MV-4-11 (cell line): Measurements from ENCODE around the gene TMEM8B.

Source experiments
- DNase-seq: peaks from one replicate; lab custom pipeline; 2025; lab: John Stamatoyannopoulos, UW

Gene TMEM8B, protein sequence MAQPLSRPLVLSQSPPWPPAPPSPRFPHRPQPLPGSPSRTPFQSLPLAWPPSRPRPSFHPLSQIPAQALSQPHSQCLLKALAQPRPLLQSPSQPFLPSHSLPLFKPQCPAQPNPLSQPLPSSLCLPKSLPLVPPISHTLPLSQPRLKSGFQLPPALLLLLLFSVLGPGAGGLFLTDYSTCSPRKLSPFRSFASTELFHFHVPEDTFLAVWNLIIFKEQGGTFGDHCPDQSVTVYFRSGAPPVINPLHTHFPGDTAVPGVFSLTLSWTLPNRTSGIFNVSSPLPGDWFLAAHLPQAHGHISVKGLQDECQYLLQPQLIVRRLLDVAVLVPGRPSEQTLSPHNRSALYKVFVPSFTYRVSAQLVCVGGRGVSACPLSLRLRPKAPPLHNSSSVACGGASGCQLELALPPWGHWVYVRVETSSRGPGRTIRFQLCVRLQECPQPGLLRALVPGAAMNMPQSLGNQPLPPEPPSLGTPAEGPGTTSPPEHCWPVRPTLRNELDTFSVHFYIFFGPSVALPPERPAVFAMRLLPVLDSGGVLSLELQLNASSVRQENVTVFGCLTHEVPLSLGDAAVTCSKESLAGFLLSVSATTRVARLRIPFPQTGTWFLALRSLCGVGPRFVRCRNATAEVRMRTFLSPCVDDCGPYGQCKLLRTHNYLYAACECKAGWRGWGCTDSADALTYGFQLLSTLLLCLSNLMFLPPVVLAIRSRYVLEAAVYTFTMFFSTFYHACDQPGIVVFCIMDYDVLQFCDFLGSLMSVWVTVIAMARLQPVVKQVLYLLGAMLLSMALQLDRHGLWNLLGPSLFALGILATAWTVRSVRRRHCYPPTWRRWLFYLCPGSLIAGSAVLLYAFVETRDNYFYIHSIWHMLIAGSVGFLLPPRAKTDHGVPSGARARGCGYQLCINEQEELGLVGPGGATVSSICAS

DNA sequence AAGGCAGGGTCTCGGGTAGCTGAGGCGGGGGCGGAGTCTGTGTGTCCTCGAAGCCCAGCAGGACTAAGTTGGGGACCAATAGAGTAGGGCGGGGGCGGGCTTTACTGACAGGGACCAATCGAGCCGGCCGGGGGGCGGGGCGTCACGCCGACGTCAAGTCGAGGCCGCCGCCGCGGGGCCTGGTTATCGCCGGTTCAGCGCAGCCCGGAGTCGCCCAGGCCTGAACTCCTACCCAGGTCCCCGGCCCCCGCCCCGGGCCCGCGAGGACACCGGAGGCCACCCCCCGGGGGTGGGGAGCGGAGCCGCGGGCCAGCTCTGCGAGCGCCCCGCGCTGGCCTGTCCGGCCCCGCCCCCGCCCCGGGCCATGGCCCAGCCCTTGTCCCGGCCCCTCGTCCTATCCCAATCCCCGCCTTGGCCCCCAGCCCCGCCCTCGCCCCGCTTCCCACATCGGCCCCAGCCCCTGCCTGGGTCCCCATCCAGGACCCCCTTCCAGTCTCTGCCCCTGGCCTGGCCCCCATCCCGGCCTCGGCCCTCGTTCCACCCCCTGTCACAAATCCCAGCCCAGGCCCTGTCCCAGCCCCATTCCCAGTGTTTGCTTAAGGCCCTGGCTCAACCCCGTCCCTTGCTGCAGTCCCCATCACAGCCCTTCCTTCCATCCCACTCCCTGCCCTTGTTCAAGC is at the start of gene TMEM8B:
Gene TMEM8B (plus strand): TSS at position 145 of the 680 bp plus-strand sequence. CDS start 220 bp downstream, at position 365.
- DNase-seq: peak; percentile 74

DNA sequence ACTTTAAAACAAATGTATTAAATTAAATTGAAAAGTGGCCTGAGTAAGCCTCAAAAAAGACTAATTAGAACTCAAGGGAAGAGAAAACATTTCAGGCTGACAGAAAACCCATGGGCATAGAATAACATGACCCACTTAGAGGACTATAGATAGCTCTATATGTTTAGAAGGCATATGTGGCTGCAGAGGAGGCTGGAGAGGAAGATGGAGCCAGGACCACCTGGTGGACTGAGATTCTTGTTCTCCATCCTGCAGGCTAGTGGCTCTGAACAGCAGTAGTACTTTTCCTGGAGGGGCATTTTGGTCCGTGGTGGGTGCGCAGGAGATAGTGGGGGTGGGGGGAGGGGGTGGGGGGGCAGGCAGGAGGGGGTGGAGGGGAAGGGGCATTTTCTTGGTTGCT is 48.0 kb upstream of the TMEM8B start:
- no peak for DNase-seq

DNA sequence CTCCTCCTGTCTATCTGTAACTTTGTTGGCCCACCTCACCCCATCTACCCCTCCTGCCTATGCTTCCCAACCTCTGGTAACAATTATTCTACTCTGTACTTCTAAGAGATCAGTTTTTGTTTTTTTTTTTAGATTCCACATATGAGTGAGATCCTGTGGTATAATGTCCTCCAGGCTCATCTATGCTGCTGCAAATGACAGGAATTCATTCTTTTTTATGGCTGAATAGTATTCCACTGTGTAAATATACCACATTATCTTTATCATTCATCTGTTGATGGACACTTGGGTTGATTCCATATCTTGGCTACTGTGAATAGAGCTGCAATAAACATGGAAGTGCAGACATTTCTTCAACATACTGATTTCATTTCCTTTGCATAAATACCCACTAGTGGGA is 45.6 kb upstream of the TMEM8B start:
- DNase-seq: no peak

DNA sequence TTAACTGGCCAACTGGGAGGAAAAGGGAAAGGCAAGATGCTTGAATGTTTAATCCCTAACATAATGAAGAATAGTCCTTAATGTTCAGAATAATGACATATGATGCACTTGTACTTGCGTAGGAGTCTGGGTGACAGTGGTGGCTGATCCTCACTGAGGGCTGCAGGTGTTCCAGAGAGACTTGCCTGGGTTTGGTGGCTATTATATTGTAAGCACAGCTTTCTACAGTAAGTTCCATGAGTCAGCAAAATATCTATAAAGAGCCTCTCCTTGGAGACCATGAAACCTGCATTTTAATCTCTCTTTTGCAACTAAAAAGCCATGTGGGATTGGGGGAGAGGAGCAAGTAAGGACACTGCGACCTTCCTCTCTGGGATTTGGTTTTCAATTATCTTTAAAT is 39.5 kb upstream of the TMEM8B start:
- no peak for DNase-seq

DNA sequence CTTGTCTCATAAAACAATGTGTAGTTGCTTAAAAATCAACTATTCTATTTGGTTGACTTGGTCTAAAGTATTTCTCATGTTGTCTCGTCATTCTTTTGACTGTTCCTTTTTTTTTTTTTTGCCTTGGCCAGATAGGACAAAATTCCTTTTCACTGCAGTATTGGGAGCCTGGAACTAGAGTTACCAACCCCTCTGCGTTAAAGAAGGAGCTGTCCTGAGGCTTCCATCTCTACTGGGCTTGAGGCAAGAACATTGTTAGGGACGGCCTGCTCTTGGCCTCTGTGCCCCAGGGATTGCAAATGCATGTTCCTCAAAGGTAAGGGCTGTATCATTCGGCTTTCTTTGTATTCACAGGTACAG is 39.0 kb upstream of the TMEM8B start:
- no peak for DNase-seq

DNA sequence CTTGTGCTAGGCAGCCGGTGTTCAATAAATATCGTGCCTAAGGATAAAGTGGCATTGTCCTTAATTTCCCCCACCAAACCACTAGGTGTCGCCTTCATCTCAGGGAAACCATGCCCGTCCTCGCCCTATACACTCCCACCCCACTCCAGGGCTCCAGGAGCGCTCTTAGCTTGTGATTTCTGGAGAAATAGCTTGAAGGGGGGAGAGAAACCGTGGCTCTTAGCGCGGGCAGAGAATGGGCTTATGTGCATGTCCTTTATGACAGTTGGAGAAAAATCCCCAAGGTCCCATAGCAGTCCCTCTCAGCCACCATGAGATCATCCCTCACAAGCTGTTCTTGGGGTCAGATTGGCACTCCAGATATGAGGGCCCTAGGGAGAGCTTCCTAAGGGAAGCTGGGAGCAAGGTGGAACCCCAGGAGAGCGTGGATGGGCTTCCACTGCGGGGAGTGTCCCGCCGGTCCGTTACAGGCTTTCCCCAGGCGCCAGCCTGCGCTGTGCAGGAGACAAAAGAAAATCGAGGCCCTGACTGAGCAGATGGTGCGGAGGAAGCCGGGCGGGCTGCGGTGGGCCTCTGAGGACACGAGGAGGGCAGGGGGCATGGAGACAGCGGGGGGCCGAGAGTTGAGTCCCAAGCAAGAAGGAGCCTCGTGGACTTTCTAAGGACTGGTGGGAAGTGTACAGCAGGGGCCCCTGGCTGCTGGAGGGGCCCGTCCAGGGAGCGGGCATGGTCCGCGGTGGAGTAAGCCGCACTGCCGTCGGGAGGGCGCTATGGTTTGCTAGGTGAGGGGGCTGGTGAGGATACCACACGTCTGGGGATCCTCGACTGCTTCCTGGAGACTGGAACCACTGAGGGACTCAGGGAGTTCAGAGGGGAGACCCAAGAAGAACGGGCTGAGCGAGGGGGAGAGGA is 38.4 kb upstream of the TMEM8B start:
- DNase-seq: peak; percentile 39

DNA sequence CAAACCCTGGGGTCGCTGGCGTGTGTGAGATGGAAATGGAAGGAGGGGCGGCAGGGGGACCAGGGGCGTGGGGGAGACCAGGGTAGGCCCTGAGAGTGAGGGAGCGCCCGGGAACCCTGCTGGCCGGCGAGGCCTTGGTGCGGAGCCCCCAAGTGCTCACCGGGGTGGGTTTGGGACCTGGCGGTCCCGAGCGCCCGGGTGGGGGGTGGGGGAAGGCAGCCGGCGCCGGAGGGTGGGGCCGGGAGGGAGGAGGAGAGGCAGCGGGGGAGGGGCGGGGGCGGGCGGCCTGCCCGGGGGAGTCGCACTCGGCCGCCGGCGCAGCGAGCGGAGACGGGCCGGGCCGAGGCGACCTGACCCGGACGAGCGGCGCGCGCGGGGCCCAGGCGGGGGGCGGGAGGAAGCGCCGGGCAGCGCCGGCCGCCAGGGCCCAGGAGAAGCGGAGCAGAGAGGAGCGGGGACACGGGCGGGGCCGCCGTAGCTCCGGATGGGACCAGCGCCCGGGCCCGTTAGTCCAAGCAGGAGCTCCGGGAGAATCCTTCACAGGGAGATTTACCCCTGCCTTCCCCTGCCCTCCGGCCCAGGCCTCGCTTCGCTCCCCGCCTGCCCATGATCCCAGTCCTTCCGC is 37.6 kb upstream of the TMEM8B start, which contains the start of gene NPR2:
Gene NPR2 (plus strand): TSS at position 295 of the 625 bp plus-strand sequence. CDS start 818 bp downstream, outside the sequence.
- DNase-seq: no peak

DNA sequence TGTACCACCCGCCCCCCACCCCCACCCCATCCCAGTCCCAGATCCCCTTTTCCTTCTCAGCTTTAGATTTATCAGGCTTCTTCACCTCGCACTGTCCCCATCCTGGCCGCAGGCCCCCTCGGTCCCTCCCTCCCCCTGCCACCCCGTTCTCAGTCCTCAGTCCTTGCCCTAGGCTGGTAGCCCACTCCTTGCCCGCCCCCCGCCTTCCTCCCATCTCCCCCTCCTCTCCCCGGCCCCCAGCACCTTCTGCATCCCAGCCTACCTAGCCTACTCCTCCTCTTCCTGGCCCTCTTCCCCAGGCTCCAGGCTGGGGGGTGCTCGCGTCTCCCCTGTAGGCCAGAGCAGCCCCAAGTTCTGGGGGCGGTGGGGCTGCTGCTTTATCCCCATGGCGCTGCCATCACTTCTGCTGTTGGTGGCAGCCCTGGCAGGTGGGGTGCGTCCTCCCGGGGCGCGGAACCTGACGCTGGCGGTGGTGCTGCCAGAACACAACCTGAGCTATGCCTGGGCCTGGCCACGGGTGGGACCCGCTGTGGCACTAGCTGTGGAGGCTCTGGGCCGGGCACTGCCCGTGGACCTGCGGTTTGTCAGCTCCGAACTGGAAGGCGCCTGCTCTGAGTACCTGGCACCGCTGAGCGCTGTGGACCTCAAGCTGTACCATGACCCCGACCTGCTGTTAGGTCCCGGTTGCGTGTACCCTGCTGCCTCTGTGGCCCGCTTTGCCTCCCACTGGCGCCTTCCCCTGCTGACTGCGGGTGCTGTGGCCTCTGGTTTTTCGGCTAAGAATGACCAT is 36.8 kb upstream of the TMEM8B start:
- no peak for DNase-seq

DNA sequence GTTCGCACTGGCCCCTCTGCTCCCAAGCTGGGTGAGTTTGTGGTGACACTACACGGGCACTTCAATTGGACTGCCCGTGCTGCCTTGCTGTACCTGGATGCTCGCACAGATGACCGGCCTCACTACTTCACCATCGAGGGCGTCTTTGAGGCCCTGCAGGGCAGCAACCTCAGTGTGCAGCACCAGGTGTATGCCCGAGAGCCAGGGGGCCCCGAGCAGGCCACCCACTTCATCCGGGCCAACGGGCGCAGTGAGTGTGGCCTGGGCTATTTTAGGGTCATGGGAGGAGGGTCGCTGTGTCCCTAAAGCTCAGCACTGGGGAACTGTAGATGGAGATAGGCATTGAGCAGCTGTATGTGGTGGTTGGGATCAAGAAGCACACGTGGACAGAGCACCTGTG is 36.2 kb upstream of the TMEM8B start:
- no peak for DNase-seq

DNA sequence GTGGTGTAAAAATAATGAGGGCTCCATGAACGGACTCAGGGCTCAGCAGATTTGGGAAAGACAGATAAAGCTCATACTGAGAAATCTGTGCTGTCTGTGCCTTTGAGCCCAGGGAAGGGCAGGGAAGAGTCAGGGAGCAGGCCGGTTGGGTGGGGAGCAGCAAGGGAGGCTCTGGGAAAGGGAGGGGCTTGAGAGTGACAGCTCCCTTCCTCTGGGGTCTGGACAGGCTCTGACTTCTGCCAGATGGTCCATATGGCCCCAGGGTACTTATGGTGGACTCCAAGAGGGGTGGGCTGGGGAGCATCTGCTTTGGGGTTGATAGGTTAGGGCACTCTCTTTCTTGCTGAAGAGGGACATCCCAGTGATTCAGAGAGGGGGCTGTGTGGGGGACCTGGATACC is 35.6 kb upstream of the TMEM8B start:
- DNase-seq: no peak

DNA sequence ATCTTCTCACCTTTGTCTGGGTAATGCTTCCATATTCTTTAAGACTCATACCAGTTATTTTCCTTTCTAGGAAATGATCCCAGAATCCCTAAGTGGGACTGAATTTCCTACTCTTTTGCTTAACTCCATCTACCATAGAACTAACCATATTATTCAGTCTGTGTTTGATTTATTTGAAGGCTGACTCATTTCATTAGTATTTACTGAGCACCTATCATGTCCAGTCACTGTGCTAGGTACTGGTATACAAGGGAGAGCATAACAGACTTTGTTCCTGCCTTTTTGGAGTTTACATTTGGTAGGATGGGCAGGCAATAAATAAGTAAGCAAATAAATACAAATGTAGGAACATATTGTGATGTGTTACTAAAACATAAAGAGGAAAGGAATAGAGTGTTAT is 33.3 kb upstream of the TMEM8B start:
- DNase-seq: no peak

DNA sequence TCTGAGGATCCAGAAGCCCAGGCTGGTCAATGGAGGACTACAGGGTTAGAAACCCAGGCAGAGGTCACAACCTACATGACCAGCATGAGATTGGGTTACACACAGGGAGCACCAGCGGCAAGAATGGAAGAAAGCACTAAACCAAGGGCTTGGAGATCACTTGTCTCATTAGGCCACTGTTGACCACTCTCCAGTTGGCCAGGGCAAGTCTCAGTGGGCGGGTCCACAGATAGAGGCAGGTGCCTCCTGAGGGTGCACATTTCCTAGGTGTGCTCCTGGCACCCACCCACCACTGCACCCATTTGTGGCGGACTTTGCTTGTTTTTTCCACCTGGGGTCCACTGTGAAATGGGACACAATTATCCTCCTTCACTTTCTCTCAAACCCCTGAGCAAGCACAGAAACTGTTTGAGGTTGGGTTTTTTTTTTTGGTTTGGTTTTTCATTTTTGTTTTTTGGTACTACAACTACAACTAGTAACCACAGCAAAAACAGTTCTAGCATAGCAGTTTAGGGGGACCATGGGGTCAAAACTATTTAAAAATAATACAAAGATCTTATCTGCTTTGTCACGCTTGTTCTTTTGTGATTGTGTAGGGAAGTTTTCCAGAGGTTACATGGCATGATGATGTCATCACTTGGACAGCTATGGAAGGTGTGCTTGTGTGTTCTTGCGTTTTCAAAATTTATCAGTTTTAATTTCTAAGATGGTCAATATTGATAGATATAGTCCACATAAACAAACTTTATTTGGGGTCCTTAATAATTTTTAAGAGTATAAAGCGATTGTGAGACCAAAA is 31.5 kb upstream of the TMEM8B start:
- DNase-seq: no peak

DNA sequence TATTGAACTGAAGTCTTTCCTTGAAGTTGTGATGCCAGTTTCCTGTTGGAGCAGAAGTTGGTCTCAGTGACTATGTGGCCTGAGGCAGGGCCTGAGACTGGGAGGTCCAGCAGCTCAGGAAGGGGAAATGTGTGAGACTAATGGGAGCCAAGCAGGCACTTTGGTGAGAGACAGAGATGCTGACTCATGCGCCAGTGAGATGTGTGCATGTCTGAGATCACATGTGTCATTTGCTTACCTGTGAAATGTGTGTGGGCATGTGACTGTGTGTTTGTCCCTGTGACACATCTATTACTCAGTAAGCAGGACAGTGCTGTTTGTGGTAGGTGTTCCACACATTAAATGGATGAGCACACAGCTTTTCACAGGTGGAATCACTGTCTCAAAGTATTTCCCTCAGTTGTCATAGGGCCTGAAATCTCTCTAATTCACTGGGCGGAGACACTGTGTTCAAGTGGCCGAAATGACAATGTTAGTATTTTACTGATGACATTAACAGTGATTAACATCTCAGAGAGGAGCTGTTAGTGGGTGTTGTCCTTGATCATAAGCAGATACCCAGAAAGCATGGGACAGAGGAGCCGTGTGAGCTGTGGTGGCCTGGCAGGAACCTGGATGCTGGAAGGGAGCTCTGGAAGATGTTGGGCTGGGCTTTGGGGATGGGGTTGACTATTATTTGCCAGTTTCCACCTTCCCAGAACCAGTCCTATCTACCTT is 30.2 kb upstream of the TMEM8B start:
- DNase-seq: no peak

DNA sequence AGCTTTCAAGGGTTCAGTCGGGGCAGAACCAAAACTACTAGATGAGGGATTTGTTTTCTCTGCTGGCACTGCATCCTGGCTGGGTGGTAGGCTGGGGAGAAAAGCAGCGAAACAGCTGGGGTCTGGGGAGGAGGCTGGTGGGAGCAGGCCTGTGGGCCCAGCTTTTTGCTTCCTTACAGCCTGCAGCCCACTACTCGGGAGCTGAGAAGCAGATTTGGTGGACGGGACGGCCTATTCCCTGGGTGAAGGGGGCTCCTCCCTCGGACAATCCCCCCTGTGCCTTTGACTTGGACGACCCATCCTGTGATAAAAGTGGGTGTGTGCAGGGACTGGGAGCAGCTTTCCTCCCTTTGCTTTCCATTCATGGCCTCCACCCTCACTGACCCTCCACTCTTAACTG is 28.5 kb upstream of the TMEM8B start:
- DNase-seq: no peak

DNA sequence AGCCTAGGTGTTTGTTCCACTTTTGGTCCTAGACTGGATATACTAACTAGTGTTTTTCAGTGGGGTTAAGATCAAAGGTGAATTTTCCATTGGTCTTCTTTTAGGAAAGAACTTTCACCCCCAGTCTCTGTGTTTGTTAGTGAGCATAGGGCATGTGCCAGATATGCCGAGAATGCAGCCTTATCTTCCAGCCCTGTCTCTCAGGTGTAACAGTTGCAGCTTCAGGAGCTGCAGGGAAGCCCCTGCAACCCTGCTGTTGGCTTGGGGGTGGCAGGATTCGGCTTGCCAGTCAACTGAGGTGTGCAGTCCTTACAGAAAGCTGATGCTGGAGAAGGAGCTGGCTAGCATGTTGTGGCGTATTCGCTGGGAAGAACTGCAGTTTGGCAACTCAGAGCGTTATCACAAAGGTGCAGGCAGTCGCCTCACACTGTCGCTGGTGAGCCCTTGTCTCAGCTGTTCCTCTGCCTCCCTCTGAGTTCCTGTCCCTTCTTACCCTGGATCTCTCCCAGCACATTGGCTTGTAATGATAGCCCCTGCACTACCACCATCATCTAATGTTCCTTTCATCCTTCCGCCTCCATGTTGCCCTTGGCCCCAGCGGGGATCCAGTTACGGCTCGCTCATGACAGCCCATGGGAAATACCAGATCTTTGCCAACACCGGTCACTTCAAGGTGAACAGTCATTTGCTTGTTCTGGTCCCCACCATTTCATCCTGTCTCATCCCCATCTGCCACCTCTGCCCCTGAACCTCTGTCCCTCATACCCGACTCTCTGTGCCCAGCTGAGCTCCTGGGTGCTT is 27.5 kb upstream of the TMEM8B start:
- DNase-seq: no peak

DNA sequence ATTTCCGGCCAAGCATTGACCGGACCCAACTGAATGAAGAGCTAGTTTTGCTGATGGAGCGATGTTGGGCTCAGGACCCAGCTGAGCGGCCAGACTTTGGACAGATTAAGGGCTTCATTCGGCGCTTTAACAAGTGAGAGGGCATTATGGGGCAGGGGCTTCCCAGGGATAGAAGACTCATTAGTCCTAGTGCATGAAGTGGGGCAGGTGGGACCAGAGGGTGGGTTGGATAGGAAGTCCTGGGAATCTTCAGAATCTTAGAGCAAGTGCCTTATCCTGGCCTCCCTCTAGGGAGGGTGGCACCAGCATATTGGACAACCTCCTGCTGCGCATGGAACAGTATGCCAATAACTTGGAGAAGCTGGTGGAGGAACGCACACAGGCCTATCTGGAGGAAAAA is 22.9 kb upstream of the TMEM8B start:
- DNase-seq: no peak

DNA sequence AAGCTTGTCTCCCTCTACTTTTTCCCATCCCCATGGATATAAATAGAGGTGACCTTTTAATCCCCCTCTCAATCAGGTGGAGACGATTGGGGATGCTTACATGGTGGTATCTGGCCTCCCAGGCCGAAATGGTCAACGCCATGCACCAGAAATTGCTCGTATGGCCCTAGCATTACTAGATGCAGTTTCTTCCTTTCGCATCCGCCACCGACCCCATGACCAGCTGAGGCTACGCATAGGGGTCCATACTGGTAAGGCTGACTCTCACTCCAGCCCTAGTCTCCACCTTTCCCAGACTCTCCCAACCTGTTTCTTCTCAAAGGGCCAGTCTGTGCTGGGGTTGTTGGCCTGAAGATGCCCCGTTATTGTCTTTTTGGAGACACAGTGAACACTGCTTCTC is 20.6 kb upstream of the TMEM8B start:
- DNase-seq: no peak

DNA sequence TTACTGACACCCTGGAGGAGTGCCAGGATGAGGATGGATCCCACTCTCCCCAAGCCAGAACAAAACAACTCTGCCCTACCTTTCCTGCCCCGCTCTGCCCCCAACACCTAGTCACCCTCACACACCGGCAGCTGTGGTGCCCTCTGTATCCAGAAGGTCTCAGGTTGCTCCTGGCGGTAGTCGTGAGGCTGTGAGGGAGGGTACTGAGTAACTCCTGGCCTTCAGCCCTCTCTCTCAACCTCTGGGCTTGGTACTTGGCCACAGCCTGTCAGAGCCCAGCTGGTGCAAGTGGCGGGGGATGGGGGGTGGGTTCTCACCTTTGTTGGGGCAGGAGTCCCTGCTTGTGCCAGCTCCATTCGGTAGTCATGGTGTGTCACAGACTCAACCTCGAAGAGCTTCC is 18.9 kb upstream of the TMEM8B start:
- DNase-seq: no peak
